OCI-LY3 (cell line): ENCODE results near the gene LRRC8C.

ENCODE experiments used
- H2AFZ ChIP-seq: fragments of 200-600, 300-600 bp; shearing (Covaris generic); 2 replicates; pipeline ENCODE4 v1.6.0; 2014; ENCODE audit warnings: antibody characterized with exemption, low read depth, low read length
- H3K27ac ChIP-seq: fragments of 200-600, 300-600 bp; sonication (generic); 2 replicates; pipeline ENCODE4 v1.5.1; 2014; ENCODE audit warnings: mild to moderate bottlenecking, low read length, moderate library complexity, mixed read lengths
- H3K27me3 ChIP-seq: fragments of 200-600, 300-600 bp; sonication (generic); 2 replicates; pipeline ENCODE4 v1.6.1; 2014; ENCODE audit warnings: low read depth, low read length, mixed read lengths
- H3K36me3 ChIP-seq: fragments of 200-600, 300-600 bp; sonication (generic); replicated peaks from 2 replicates; pipeline ENCODE3; 2014; ENCODE audit warnings: low read depth, low read length, mixed read lengths
- H3K4me1 ChIP-seq: fragments of 300-600, 200-600 bp; sonication (generic); 2 replicates; pipeline ENCODE4 v1.6.1; 2014; ENCODE audit warnings: low read length, mixed read lengths
- H3K4me2 ChIP-seq: fragments of 200-600, 300-600 bp; sonication (generic); 2 replicates; pipeline ENCODE4 v1.6.1; 2014; ENCODE audit warnings: low read length, mixed read lengths
- H3K4me3 ChIP-seq: fragments of 300-600, 200-600 bp; sonication (generic); 2 replicates; pipeline ENCODE4 v1.5.1; 2014; ENCODE audit warnings: antibody characterized with exemption, mild to moderate bottlenecking, low read length, moderate library complexity
- H3K79me2 ChIP-seq: fragments of 300-600, 200-600 bp; shearing (Covaris generic); 2 replicates; pipeline ENCODE4 v1.6.1; 2014; ENCODE audit warnings: mild to moderate bottlenecking, low read length, mixed read lengths
- H3K9ac ChIP-seq: fragments of 300-600, 200-600 bp; shearing (Covaris generic); 2 replicates; pipeline ENCODE4 v1.6.0; 2014; ENCODE audit warnings: mild to moderate bottlenecking, low read length, moderate library complexity
- H3K9me3 ChIP-seq: fragments of 200-600, 300-600 bp; shearing (Covaris generic); 2 replicates; pipeline ENCODE4 v1.6.1; 2014; ENCODE audit warnings: low read length, mixed read lengths; ENCODE audit not compliant: insufficient read depth
- H4K20me1 ChIP-seq: fragments of 200-600, 300-600 bp; sonication (generic); 2 replicates; pipeline ENCODE4 v1.6.1; 2016; ENCODE audit warnings: low read length, mixed read lengths; ENCODE audit not compliant: insufficient read depth
- CTCF ChIP-seq: fragments of 200-600, 300-600 bp; sonication (generic); IDR thresholded peaks from 2 replicates; pipeline ENCODE4 v1.5.1; 2014; ENCODE audit warnings: antibody characterized with exemption, low read length, low read depth
- EZH2phosphoT487 ChIP-seq: fragments of 200-600 bp; shearing (Covaris generic); IDR thresholded peaks from 2 replicates; pipeline ENCODE4 v1.6.1; 2018; ENCODE audit warnings: antibody characterized with exemption, mixed run types, low read depth

LRRC8C gene

DNA sequence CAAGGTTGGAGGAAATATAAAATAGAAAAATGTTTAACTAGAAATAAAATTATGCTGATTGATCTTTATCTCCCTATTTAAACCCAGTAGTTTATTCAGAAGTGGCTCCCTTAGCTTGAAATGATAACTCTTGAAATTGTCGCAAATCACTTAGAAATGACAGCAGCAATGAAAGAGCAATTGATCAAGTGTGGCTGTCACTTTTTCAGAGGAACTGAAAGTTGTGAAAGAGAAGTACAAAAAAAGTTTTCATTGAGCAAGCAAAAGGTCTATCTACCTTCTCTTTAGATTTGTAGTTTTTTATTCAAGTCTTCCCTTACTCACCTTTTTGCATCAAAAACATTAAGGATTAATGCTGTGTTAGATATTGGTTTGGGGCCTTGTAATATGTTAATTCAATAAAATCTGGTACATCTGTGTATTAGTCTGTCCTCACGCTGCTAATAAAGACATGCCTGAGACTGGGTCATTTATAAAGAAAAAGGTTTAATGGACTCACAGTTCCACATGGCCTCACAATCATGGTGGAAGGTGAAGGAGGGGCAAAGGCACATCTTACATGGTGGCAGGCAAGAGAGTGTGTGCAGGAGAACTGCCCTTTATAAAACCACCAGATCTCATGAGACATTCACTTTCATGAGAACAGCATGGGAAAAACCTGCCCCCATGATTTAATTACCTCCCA is 48.3 kb downstream of the LRRC8C start:
- peak overlapping the region; percentile 69 for H3K4me2 ChIP-seq
- H4K20me1 ChIP-seq = no peaks in the 10 kb centered on the region
- H3K9me3 ChIP-seq = no peaks in the 10 kb centered on the region
- TF ChIP-seq EZH2phosphoT487 (no peak), CTCF (no peak)
- no peaks in the 10 kb centered on the region for H3K27me3 ChIP-seq
- no peak overlapping the region for H3K9ac ChIP-seq
- peaks cover 8% of the 10 kb centered on the region for H3K36me3 ChIP-seq
- H3K27ac ChIP-seq = peak overlapping the region; percentile 71
- peak overlapping the region; percentile 38; the same call in 1 of the 2 replicates for H3K4me3 ChIP-seq
- no peaks in the 10 kb centered on the region for H3K79me2 ChIP-seq
- H3K4me1 ChIP-seq = peaks cover 12% of the 10 kb centered on the region
- H2AFZ ChIP-seq = no peak overlapping the region

DNA sequence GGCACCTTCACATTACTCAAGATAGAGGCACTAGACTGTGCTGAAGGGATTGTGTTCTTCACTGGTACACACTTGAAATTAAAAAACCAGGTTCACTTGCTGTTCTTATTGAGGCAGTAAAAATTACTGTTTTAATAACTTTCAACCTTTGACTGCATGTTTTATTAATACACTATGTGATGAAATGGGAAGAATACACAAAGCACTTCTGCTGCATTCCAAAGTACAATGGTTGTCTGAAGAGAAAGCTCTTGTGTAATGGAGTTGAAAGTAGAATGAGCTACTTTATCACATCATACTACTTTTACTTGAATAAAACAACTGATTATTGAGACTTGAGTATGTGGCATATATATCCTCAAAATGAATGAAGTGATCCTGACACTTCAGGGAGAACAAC is 49.7 kb downstream of the LRRC8C start:
- peaks cover 12% of the 10 kb centered on the region for H3K4me1 ChIP-seq
- H3K9ac ChIP-seq = no peak overlapping the region
- H3K79me2 ChIP-seq = no peaks in the 10 kb centered on the region
- no peak overlapping the region for H3K4me3 ChIP-seq
- H2AFZ ChIP-seq = no peak overlapping the region
- TF ChIP-seq CTCF (no peak), EZH2phosphoT487 (no peak)
- H3K27me3 ChIP-seq = no peaks in the 10 kb centered on the region
- peaks cover 8% of the 10 kb centered on the region for H3K36me3 ChIP-seq
- H4K20me1 ChIP-seq = no peaks in the 10 kb centered on the region
- H3K27ac ChIP-seq = no peak overlapping the region
- no peaks in the 10 kb centered on the region for H3K9me3 ChIP-seq
- H3K4me2 ChIP-seq = no peak overlapping the region

- Histone ChIP-seq H4K20me1 (no peaks in the 10 kb centered on the region), H3K79me2 (no peaks in the 10 kb centered on the region), H2AFZ (no peak overlapping the region), H3K36me3 (peaks cover 8% of the 10 kb centered on the region), H3K9ac (no peak overlapping the region), H3K27me3 (no peaks in the 10 kb centered on the region), H3K4me3 (no peak overlapping the region), H3K9me3 (no peaks in the 10 kb centered on the region), H3K27ac (no peak overlapping the region), H3K4me2 (no peak overlapping the region), H3K4me1 (peaks cover 11% of the 10 kb centered on the region)
- no peak for TF ChIP-seq CTCF
Measured at GRCh38 chr1:89685461-89685860, 52.5 kb downstream of the LRRC8C start.

DNA sequence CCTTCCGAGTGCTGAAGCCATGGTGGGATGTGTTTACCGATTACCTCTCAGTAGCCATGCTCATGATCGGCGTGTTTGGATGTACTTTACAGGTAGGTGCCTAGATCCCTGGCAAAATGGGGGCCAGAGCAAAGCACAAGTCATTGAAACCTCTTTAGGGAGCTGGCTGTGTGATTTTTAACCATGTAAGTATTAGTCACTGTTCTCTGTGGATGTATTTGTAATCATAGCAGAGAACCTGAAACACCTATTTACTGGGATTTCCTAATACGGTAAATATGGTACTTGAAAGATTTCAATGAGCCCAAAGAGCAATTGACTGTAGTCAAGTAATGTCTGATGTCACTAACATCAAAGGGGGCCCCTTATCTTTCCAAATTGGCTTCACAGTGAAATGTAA is 53.6 kb downstream of the LRRC8C start:
- no peaks in the 10 kb centered on the region for H4K20me1 ChIP-seq
- H3K4me3 ChIP-seq = no peak overlapping the region
- no peak overlapping the region for H3K27ac ChIP-seq
- TF ChIP-seq CTCF (no peak), EZH2phosphoT487 (no peak)
- no peak overlapping the region for H3K9ac ChIP-seq
- peaks cover 1% of the 10 kb centered on the region for H3K4me1 ChIP-seq
- H3K36me3 ChIP-seq = peaks cover 8% of the 10 kb centered on the region
- no peak overlapping the region for H3K4me2 ChIP-seq
- H3K9me3 ChIP-seq = no peaks in the 10 kb centered on the region
- H3K27me3 ChIP-seq = no peaks in the 10 kb centered on the region
- no peaks in the 10 kb centered on the region for H3K79me2 ChIP-seq
- H2AFZ ChIP-seq = no peak overlapping the region
